ENCODE results near the gene WAS. TPM values are rescaled to one million over a fixed set of nuclear protein-coding genes. Genes with fewer than 3 reads are reported as not detected.

The WAS gene
- polyA plus RNA-seq, 1 donor = 6.3 TPM

DNA sequence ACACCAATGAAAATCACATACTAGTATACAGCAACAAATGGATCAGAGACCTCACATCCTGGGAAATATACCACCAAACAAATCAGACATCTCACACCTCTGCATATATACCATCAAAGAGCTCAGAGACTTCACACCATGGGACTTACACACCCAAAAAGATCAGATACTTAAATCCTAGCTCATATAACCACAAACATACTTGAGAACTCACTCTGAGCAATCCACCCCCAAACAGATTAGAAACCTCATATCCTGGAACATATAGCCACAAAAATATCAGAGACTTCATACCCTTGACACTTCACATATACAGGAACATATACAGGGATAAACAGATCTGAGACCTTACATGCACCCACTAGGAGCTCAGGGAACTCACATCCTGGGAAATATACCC is 45.1 kb downstream of the WAS start:
- H3K27me3 ChIP-seq (ENCODE audit: control insufficient read depth, insufficient read depth, low read length) = no peaks in the 10 kb centered on the region
- DNase-seq = no peak

GRCh38 chrX:48736303-48736702 is 52.7 kb downstream of the WAS start:
- peaks cover 6% of the 10 kb centered on the region for H3K4me1 ChIP-seq (ENCODE audit: control insufficient read depth, insufficient read depth, low read length)
- no peak for DNase-seq
- H3K27me3 ChIP-seq (ENCODE audit: control insufficient read depth, insufficient read depth, low read length) = no peaks in the 10 kb centered on the region
- no CpG with 5 or more reads among the region's 1 CpG for WGBS (ENCODE audit: insufficient coverage, low lambda C conversion rate)
- no peak overlapping the region for H3K4me3 ChIP-seq (ENCODE audit: low read length)
- H3K36me3 ChIP-seq (ENCODE audit: control insufficient read depth, insufficient read depth, low read length) = no peaks in the 10 kb centered on the region
- H3K27ac ChIP-seq (ENCODE audit: low read length) = no peak overlapping the region
- H3K9me3 ChIP-seq (ENCODE audit: control insufficient read depth, low read depth, low read length) = no peaks in the 10 kb centered on the region

More for the DNA sequence above, 45.1 kb downstream of the WAS start:
- H3K4me3 ChIP-seq (ENCODE audit: low read length) = no peak overlapping the region
- H3K36me3 ChIP-seq (ENCODE audit: control insufficient read depth, insufficient read depth, low read length) = no peaks in the 10 kb centered on the region
- H3K27ac ChIP-seq (ENCODE audit: low read length) = no peak overlapping the region
- no peaks in the 10 kb centered on the region for H3K9me3 ChIP-seq (ENCODE audit: control insufficient read depth, low read depth, low read length)
- no peaks in the 10 kb centered on the region for H3K4me1 ChIP-seq (ENCODE audit: control insufficient read depth, insufficient read depth, low read length)

GRCh38 chrX:48736878-48737212 is 53.2 kb downstream of the WAS start:
- WGBS (ENCODE audit: insufficient coverage, low lambda C conversion rate) = no CpG with 5 or more reads among the region's 10 CpGs
- peak overlapping the region; percentile 32 for H3K4me3 ChIP-seq (ENCODE audit: low read length)

DNA sequence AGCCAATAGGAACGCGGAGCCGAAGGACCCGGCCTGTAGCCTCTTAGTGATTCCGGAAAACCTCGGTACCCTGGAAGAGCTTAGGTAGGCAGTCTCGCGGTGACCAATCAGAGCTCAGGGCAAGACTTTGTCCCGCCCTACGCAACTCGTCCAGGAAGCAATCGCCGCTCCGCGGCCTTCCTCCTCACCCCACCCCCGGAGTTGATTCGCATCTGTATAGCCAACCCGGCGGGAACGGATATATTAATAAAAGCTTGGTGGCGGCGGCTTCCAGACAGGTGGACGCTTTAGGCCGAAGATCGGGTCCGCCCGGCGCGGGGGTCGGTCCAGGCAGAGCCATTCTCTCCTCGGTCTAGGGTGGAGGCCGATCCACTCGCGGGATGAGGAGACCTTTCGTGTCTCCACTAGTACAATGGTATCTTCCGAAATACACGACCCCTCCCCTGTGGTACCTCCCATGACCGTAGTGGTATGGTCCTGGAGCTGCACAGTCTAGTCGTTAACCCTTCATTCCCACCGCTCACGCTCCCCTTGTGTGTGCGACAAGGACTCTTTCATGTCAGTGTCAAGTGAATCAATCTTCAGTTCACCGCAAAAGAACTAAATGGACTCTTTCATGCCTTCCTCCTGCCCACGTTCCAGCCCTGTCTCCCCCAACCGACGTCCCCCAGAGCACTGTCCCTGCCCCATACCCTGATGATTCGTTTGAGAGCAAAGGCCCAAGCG is 53.8 kb downstream of the WAS start:
- peak; percentile 95 to 96 for DNase-seq
- Histone ChIP-seq H3K27ac (ENCODE audit: low read length) (peak overlapping the region; percentile 94), H3K4me3 (ENCODE audit: low read length) (peak overlapping the region; percentile 68), H3K27me3 (ENCODE audit: control insufficient read depth, insufficient read depth, low read length) (no peaks in the 10 kb centered on the region), H3K4me1 (ENCODE audit: control insufficient read depth, insufficient read depth, low read length) (peaks cover 6% of the 10 kb centered on the region), H3K36me3 (ENCODE audit: control insufficient read depth, insufficient read depth, low read length) (no peaks in the 10 kb centered on the region), H3K9me3 (ENCODE audit: control insufficient read depth, low read depth, low read length) (no peaks in the 10 kb centered on the region)
- WGBS (ENCODE audit: insufficient coverage, low lambda C conversion rate) = no CpG with 5 or more reads among the region's 48 CpGs

More at GRCh38 chrX:48736878-48737212, 53.2 kb downstream of the WAS start:
- Histone ChIP-seq H3K27me3 (ENCODE audit: control insufficient read depth, insufficient read depth, low read length) (no peaks in the 10 kb centered on the region), H3K36me3 (ENCODE audit: control insufficient read depth, insufficient read depth, low read length) (no peaks in the 10 kb centered on the region), H3K27ac (ENCODE audit: low read length) (no peak overlapping the region), H3K4me1 (ENCODE audit: control insufficient read depth, insufficient read depth, low read length) (peaks cover 6% of the 10 kb centered on the region), H3K9me3 (ENCODE audit: control insufficient read depth, low read depth, low read length) (no peaks in the 10 kb centered on the region)
- no peak for DNase-seq

DNA sequence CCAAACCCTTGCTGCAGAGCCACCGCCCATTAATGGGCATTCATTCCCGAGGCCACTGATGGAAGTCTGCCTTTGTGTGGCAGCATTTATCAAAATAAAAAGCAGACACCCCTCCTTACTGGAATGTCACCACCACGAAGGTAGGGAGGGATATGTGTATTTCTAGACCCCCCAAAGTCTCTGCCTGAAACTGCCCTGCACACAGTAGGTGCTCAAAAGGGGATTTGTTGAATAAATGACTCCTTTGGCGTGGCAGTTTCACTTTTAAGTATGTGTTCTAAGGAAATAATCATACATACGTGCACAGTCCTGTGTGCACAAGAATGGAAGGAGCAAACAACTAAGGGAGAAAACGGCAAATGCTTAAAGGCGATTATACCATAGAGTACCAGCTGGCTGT is 54.3 kb downstream of the WAS start:
- H3K9me3 ChIP-seq (ENCODE audit: control insufficient read depth, low read depth, low read length) = no peaks in the 10 kb centered on the region
- peak overlapping the region; percentile 94 for H3K27ac ChIP-seq (ENCODE audit: low read length)
- peak overlapping the region; percentile 68 for H3K4me3 ChIP-seq (ENCODE audit: low read length)
- no peak for DNase-seq
- no peaks in the 10 kb centered on the region for H3K27me3 ChIP-seq (ENCODE audit: control insufficient read depth, insufficient read depth, low read length)
- peaks cover 6% of the 10 kb centered on the region for H3K4me1 ChIP-seq (ENCODE audit: control insufficient read depth, insufficient read depth, low read length)
- H3K36me3 ChIP-seq (ENCODE audit: control insufficient read depth, insufficient read depth, low read length) = no peaks in the 10 kb centered on the region
- WGBS (ENCODE audit: insufficient coverage, low lambda C conversion rate) = no CpG with 5 or more reads among the region's 7 CpGs

Other genes starting within 250 kb of the WAS start
- gene SLC38A5, start 213.5 kb upstream of the WAS start, polyA plus RNA-seq = 66.3 TPM
- 21.1 TPM for gene FTSJ1, start 207.6 kb upstream of the WAS start, polyA plus RNA-seq
- 4.5 TPM for gene PORCN, start 174.8 kb upstream of the WAS start, polyA plus RNA-seq
- gene EBP, start 162.0 kb upstream of the WAS start, polyA plus RNA-seq = 110 TPM
- 8.0 TPM for gene TBC1D25, start 144.1 kb upstream of the WAS start, polyA plus RNA-seq
- 257 TPM for gene RBM3, start 109.3 kb upstream of the WAS start, polyA plus RNA-seq
- 107 TPM for gene WDR13, start 86.3 kb upstream of the WAS start, polyA plus RNA-seq
- 4.7 TPM for gene SUV39H1, start 12.9 kb downstream of the WAS start, polyA plus RNA-seq
- gene GLOD5, start 77.9 kb downstream of the WAS start, polyA plus RNA-seq = 3.9 TPM
- gene GATA1, start 102.8 kb downstream of the WAS start, polyA plus RNA-seq = 0.76 TPM
- 133 TPM for gene HDAC6, start 118.3 kb downstream of the WAS start, polyA plus RNA-seq
- 0.27 TPM for gene ERAS, start 142.7 kb downstream of the WAS start, polyA plus RNA-seq
- gene PCSK1N, start 151.8 kb downstream of the WAS start, polyA plus RNA-seq = 178 TPM
- gene TIMM17B, start 214.0 kb downstream of the WAS start, polyA plus RNA-seq = 42.3 TPM
- gene PQBP1, start 214.1 kb downstream of the WAS start, polyA plus RNA-seq = 99.9 TPM
- gene SLC35A2, start 227.8 kb downstream of the WAS start, polyA plus RNA-seq = 23.6 TPM
- 11.5 TPM for gene PIM2, start 235.2 kb downstream of the WAS start, polyA plus RNA-seq

Data from large intestine (tissue), 3 donors.